SK-N-SH treated with all-trans-retinoic acid at 6 μM for 48 hours (cell line): ENCODE results near the gene SLC13A3.

Experiments
- ATAC-seq: fragments of 200-7000 bp; cut with Tn5 transposase; 3 replicates; pipeline ENCODE4 v1.9.1; 2020; ENCODE audit warnings: mild to moderate bottlenecking, moderate library complexity
- ARNTL ChIP-seq: fragments of 450-650 bp; formaldehyde crosslinking; IDR thresholded peaks from 2 replicates; pipeline ENCODE4 v1.5.0; 2020; ENCODE audit warnings: low read depth, mild to moderate bottlenecking, moderate library complexity, borderline replicate concordance
- BACH2 ChIP-seq: fragments of 250-450 bp; sonication (Bioruptor Pico); IDR thresholded peaks from 2 replicates; pipeline ENCODE4 v1.9.0; 2021; ENCODE audit warnings: mild to moderate bottlenecking, borderline replicate concordance
- CSDC2 ChIP-seq: fragments of 250-450 bp; sonication (Bioruptor Pico); IDR thresholded peaks from 2 replicates; pipeline ENCODE4 v1.5.0; 2020; ENCODE audit warnings: mild to moderate bottlenecking, moderate library complexity
- ESRRG ChIP-seq: fragments of 250-450 bp; sonication (Bioruptor Pico); IDR thresholded peaks from 2 replicates; pipeline ENCODE4 v1.6.1; 2021; ENCODE audit warnings: mild to moderate bottlenecking
- GLIS3 ChIP-seq: fragments of 250-450 bp; sonication (Bioruptor Pico); IDR thresholded peaks from 2 replicates; pipeline ENCODE4 v1.5.0; 2020; ENCODE audit warnings: mild to moderate bottlenecking, moderate library complexity
- ISL1 ChIP-seq: fragments of 250-450 bp; sonication (Bioruptor Pico); IDR thresholded peaks from 2 replicates; pipeline ENCODE4 v2.1.2; 2022; ENCODE audit warnings: mild to moderate bottlenecking, moderate library complexity
- OSR1 ChIP-seq: fragments of 250-450 bp; sonication (Bioruptor Pico); IDR thresholded peaks from 2 replicates; pipeline ENCODE4 v1.8.0; 2022; ENCODE audit warnings: moderate library complexity, mild to moderate bottlenecking, inconsistent platforms
- PPARA ChIP-seq: fragments of 250-450 bp; sonication (Bioruptor Pico); IDR thresholded peaks from 2 replicates; pipeline ENCODE4 v1.5.0; 2020; ENCODE audit warnings: mild to moderate bottlenecking, borderline replicate concordance
- RARB ChIP-seq: fragments of 250-450 bp; sonication (Bioruptor Pico); IDR thresholded peaks from 2 replicates; pipeline ENCODE4 v1.8.0; 2021; ENCODE audit warnings: mild to moderate bottlenecking, moderate library complexity
- SNAI2 ChIP-seq: fragments of 250-450 bp; sonication (Bioruptor Pico); IDR thresholded peaks from 2 replicates; pipeline ENCODE4 v1.5.0; 2020; ENCODE audit warnings: mild to moderate bottlenecking, moderate library complexity
- TCF4 ChIP-seq: fragments of 250-450 bp; sonication (Bioruptor Pico); IDR thresholded peaks from 2 replicates; pipeline ENCODE4 v1.8.0; 2021; ENCODE audit warnings: mild to moderate bottlenecking, moderate library complexity, borderline replicate concordance
- TOX ChIP-seq: fragments of 250-450 bp; sonication (Bioruptor Pico); IDR thresholded peaks from 2 replicates; pipeline ENCODE4 v1.8.0; 2021; ENCODE audit warnings: mild to moderate bottlenecking, moderate library complexity, borderline replicate concordance
- ZC3H10 ChIP-seq: fragments of 250-450 bp; sonication (Bioruptor Pico); IDR thresholded peaks from 2 replicates; pipeline ENCODE4 v1.5.1; 2021; ENCODE audit warnings: mild to moderate bottlenecking, moderate library complexity
- ZFP3 ChIP-seq: fragments of 250-450 bp; sonication (Bioruptor Pico); IDR thresholded peaks from 2 replicates; pipeline ENCODE4 v1.5.0; 2020; ENCODE audit warnings: mild to moderate bottlenecking, moderate library complexity
- ZFP30 ChIP-seq: fragments of 450-650 bp; formaldehyde crosslinking; IDR thresholded peaks from 2 replicates; pipeline ENCODE4 v1.5.0; 2022; ENCODE audit warnings: mild to moderate bottlenecking, moderate library complexity
- ZNF565 ChIP-seq: fragments of 450-650 bp; formaldehyde crosslinking; conservative IDR thresholded peaks from 2 replicates; pipeline ENCODE4 v1.5.0; 2020; ENCODE audit warnings: low read depth, mild to moderate bottlenecking, moderate library complexity
- ZNF70 ChIP-seq: fragments of 450-650 bp; formaldehyde crosslinking; IDR thresholded peaks from 2 replicates; pipeline ENCODE4 v1.5.0; 2020; ENCODE audit warnings: mild to moderate bottlenecking, moderate library complexity
- ZNF8 ChIP-seq: fragments of 450-650 bp; formaldehyde crosslinking; IDR thresholded peaks from 2 replicates; pipeline ENCODE4 v1.5.0; 2020; ENCODE audit warnings: mild to moderate bottlenecking, moderate library complexity
- TF ChIP-seq, protein P1 (sequence below): fragments of 250-450 bp; sonication (Bioruptor Pico); IDR thresholded peaks from 2 replicates; pipeline ENCODE4 v1.5.1; 2021; ENCODE audit warnings: mild to moderate bottlenecking, moderate library complexity
- TF ChIP-seq, protein P2 (sequence below): fragments of 250-450 bp; sonication (Bioruptor Pico); IDR thresholded peaks from 2 replicates; pipeline ENCODE4 v1.5.1; 2020; ENCODE audit warnings: low read depth, mild to moderate bottlenecking, moderate library complexity
- TF ChIP-seq, protein P3 (sequence below): fragments of 250-450 bp; sonication (Bioruptor Pico); IDR thresholded peaks from 2 replicates; pipeline ENCODE4 v1.8.0; 2021; ENCODE audit warnings: low read depth, mild to moderate bottlenecking, moderate library complexity, borderline replicate concordance
- TF ChIP-seq, protein P4 (sequence below): fragments of 250-450 bp; sonication (Bioruptor Pico); IDR thresholded peaks from 2 replicates; pipeline ENCODE4 v1.5.0; 2020; ENCODE audit warnings: mild to moderate bottlenecking, moderate library complexity
- TF ChIP-seq, protein P5 (sequence below): fragments of 250-450 bp; sonication (Bioruptor Pico); IDR thresholded peaks from 2 replicates; pipeline ENCODE4 v1.8.0; 2020; ENCODE audit warnings: mild to moderate bottlenecking, moderate library complexity, borderline replicate concordance

Gene SLC13A3

DNA sequence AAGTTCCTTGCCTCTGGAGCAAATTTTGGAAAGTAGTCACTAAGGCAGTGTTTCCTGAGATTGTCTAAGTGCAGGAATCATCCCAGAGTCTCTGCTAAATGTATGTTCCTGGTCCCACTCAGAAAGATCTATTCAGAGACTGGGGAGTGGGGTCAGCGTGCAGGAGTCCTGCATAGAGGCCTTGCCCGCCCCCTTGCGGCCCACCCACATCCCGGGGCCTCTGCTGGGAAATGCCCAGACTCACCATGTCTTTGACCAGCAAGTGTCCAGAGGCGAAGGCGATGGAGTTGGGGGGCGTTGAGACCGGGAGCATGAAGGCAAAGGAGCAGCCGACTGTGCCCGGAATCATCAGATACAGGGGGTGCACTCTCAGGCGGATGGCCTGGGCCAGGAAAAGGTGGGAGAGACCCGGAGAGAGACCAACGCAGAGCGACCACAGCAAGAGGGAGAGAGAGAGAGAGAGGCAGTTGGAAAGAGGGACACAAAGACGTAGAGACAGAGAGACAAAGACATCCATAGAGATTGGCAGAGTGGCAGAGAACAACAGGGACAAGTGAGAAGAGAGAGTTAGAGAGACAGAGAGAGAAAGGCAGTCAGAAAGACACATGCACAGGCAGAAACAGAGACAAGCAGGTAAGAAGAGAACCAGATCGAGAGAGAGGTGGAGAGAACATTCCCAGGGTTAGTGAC is 87.9 kb downstream of the SLC13A3 start:
- ATAC-seq: no peak
- TF ChIP-seq ZC3H10 (CRISPR knock-in tag): no peak
- TF ChIP-seq ZNF8 (CRISPR knock-in tag): no peak
- no peak for TF ChIP-seq TOX (CRISPR knock-in tag)
- TF ChIP-seq ZFP30 (CRISPR knock-in tag): no peak
- no peak for TF ChIP-seq BACH2 (CRISPR knock-in tag)
- TF ChIP-seq GLIS3 (CRISPR knock-in tag): no peak
- TF ChIP-seq SNAI2: no peak
- TF ChIP-seq OSR1 (CRISPR knock-in tag): no peak
- TF ChIP-seq CSDC2 (CRISPR knock-in tag): no peak
- no peak for TF ChIP-seq PPARA (CRISPR knock-in tag)
- TF ChIP-seq, protein P1, sequence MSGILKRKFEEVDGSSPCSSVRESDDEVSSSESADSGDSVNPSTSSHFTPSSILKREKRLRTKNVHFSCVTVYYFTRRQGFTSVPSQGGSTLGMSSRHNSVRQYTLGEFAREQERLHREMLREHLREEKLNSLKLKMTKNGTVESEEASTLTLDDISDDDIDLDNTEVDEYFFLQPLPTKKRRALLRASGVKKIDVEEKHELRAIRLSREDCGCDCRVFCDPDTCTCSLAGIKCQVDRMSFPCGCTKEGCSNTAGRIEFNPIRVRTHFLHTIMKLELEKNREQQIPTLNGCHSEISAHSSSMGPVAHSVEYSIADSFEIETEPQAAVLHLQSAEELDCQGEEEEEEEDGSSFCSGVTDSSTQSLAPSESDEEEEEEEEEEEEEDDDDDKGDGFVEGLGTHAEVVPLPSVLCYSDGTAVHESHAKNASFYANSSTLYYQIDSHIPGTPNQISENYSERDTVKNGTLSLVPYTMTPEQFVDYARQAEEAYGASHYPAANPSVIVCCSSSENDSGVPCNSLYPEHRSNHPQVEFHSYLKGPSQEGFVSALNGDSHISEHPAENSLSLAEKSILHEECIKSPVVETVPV (CRISPR knock-in tag): no peak
- no peak for TF ChIP-seq ZNF70 (CRISPR knock-in tag)
- TF ChIP-seq ZNF565: no peak
- TF ChIP-seq ARNTL (CRISPR knock-in tag): no peak
- TF ChIP-seq TCF4 (CRISPR knock-in tag): no peak
- no peak for TF ChIP-seq ZFP3
- TF ChIP-seq, protein P2, sequence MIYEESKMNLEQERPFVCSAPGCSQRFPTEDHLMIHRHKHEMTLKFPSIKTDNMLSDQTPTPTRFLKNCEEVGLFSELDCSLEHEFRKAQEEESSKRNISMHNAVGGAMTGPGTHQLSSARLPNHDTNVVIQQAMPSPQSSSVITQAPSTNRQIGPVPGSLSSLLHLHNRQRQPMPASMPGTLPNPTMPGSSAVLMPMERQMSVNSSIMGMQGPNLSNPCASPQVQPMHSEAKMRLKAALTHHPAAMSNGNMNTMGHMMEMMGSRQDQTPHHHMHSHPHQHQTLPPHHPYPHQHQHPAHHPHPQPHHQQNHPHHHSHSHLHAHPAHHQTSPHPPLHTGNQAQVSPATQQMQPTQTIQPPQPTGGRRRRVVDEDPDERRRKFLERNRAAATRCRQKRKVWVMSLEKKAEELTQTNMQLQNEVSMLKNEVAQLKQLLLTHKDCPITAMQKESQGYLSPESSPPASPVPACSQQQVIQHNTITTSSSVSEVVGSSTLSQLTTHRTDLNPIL (CRISPR knock-in tag): no peak
- TF ChIP-seq, protein P3, sequence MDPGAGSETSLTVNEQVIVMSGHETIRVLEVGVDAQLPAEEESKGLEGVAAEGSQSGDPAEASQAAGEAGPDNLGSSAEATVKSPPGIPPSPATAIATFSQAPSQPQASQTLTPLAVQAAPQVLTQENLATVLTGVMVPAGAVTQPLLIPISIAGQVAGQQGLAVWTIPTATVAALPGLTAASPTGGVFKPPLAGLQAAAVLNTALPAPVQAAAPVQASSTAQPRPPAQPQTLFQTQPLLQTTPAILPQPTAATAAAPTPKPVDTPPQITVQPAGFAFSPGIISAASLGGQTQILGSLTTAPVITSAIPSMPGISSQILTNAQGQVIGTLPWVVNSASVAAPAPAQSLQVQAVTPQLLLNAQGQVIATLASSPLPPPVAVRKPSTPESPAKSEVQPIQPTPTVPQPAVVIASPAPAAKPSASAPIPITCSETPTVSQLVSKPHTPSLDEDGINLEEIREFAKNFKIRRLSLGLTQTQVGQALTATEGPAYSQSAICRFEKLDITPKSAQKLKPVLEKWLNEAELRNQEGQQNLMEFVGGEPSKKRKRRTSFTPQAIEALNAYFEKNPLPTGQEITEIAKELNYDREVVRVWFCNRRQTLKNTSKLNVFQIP: no peak
- TF ChIP-seq, protein P4, sequence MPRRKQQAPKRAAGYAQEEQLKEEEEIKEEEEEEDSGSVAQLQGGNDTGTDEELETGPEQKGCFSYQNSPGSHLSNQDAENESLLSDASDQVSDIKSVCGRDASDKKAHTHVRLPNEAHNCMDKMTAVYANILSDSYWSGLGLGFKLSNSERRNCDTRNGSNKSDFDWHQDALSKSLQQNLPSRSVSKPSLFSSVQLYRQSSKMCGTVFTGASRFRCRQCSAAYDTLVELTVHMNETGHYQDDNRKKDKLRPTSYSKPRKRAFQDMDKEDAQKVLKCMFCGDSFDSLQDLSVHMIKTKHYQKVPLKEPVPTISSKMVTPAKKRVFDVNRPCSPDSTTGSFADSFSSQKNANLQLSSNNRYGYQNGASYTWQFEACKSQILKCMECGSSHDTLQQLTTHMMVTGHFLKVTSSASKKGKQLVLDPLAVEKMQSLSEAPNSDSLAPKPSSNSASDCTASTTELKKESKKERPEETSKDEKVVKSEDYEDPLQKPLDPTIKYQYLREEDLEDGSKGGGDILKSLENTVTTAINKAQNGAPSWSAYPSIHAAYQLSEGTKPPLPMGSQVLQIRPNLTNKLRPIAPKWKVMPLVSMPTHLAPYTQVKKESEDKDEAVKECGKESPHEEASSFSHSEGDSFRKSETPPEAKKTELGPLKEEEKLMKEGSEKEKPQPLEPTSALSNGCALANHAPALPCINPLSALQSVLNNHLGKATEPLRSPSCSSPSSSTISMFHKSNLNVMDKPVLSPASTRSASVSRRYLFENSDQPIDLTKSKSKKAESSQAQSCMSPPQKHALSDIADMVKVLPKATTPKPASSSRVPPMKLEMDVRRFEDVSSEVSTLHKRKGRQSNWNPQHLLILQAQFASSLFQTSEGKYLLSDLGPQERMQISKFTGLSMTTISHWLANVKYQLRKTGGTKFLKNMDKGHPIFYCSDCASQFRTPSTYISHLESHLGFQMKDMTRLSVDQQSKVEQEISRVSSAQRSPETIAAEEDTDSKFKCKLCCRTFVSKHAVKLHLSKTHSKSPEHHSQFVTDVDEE (CRISPR knock-in tag): no peak
- TF ChIP-seq ISL1 (CRISPR knock-in tag): no peak

DNA sequence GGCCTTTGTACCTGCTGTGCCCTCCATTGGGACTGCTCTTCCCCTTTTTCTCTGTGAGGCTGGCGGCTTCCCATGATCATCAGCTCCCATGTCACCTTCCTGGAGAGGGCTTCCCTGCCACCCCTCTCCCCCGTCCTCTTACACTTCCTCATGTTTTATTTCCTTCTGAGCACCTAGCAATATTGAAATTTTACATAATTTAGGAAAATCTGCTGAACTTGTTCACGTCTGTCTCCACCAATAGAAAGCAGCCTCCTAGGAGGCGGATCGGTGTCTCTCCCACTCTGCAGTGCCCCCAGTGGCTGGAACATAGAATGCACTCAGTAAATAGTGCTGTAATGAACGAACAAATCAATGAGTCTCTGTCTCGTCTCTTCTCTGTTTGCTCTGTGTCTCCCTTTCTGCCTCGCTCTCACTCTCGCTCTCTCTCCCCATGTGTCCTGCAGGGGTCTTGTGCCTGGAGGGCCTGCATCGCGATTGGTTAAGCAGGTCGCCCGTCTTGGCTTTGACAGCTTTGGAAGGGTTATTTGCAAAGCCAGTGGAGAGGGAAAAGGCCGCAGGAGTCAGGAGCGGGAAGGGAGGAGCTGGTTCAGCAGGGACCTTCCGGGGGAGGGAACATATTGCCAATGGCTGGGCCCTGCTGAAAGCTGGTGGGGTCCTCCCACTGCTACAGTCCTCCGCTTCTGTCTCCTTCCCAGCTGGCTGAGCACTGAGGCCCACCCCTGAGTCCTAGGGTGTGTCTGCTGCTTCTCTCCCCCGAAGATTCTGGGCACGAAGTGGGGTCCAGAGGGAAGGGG is 88.7 kb downstream of the SLC13A3 start:
- ATAC-seq: peak; percentile 94
- TF ChIP-seq, protein P1 (CRISPR knock-in tag): no peak
- TF ChIP-seq ZC3H10 (CRISPR knock-in tag): no peak
- TF ChIP-seq, protein P5, sequence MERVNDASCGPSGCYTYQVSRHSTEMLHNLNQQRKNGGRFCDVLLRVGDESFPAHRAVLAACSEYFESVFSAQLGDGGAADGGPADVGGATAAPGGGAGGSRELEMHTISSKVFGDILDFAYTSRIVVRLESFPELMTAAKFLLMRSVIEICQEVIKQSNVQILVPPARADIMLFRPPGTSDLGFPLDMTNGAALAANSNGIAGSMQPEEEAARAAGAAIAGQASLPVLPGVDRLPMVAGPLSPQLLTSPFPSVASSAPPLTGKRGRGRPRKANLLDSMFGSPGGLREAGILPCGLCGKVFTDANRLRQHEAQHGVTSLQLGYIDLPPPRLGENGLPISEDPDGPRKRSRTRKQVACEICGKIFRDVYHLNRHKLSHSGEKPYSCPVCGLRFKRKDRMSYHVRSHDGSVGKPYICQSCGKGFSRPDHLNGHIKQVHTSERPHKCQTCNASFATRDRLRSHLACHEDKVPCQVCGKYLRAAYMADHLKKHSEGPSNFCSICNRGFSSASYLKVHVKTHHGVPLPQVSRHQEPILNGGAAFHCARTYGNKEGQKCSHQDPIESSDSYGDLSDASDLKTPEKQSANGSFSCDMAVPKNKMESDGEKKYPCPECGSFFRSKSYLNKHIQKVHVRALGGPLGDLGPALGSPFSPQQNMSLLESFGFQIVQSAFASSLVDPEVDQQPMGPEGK (CRISPR knock-in tag): no peak
- TF ChIP-seq TOX (CRISPR knock-in tag): no peak
- TF ChIP-seq RARB (CRISPR knock-in tag): no peak
- no peak for TF ChIP-seq OSR1 (CRISPR knock-in tag)
- TF ChIP-seq, protein P2 (CRISPR knock-in tag): no peak
- no peak for TF ChIP-seq ZFP30 (CRISPR knock-in tag)
- no peak for TF ChIP-seq ZFP3
- TF ChIP-seq GLIS3 (CRISPR knock-in tag): no peak
- TF ChIP-seq ZNF565: no peak
- no peak for TF ChIP-seq SNAI2
- TF ChIP-seq ESRRG (CRISPR knock-in tag): no peak
- TF ChIP-seq, protein P4 (CRISPR knock-in tag): no peak
